ENCODE data around the gene PHF5A.

GRCh38 chr22:41501209-41501608, 32.7 kb upstream of the PHF5A start:
- TF ChIP-seq CTCF (IDR thresholded peaks at IDR 0.05) (peak; percentile 20; the same call in 1 of the 3 replicates), CBX8 (IDR thresholded peaks at IDR 0.05) (no peak), JUNB (IDR thresholded peaks at IDR 0.05) (no peak)

Measured in A549 (cell line).